ENCODE results near the gene GSDME. TPM values are rescaled to one million over a fixed set of nuclear protein-coding genes. Genes with fewer than 3 reads are reported as not detected.

The GSDME gene
- total RNA-seq, 1 experiment from 2014 or later: 4.5 TPM

DNA sequence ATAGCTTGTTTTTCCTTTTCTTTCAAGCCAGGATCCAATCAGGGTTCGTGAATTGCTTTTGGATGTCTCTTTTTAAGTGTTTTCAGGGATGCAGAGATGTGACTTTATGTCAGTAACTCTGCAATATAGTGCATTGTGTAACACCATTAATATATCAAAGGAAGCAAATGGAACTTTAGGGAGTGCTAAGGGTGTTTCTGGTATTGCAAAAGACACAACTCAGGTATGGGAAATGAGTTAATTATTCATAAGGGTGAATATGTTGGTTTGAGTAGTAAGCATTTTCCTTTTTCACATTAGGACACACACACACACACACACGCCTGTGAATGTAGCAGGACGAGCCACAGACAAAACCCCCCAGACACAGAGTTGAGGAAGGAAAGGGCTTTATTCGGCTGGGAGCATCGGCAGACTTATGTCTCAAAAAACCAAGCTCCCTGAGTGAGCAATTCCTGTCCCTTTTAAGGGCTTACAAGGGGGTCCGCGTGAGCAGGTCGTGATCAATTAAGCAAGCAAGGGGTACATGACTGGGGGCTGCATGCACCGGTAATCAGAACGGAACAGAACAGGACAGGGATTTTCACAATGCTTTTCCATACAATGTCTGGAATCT is 31.8 kb upstream of the GSDME start:
- TF ChIP-seq POLR2AphosphoS5 (IDR thresholded peaks at IDR 0.05; ENCODE audit: low read depth, low read length): no peak
- no peak for TF ChIP-seq TCF7L2 (IDR thresholded peaks at IDR 0.05; ENCODE audit: low read depth, low read length)
- TF ChIP-seq, protein P1, sequence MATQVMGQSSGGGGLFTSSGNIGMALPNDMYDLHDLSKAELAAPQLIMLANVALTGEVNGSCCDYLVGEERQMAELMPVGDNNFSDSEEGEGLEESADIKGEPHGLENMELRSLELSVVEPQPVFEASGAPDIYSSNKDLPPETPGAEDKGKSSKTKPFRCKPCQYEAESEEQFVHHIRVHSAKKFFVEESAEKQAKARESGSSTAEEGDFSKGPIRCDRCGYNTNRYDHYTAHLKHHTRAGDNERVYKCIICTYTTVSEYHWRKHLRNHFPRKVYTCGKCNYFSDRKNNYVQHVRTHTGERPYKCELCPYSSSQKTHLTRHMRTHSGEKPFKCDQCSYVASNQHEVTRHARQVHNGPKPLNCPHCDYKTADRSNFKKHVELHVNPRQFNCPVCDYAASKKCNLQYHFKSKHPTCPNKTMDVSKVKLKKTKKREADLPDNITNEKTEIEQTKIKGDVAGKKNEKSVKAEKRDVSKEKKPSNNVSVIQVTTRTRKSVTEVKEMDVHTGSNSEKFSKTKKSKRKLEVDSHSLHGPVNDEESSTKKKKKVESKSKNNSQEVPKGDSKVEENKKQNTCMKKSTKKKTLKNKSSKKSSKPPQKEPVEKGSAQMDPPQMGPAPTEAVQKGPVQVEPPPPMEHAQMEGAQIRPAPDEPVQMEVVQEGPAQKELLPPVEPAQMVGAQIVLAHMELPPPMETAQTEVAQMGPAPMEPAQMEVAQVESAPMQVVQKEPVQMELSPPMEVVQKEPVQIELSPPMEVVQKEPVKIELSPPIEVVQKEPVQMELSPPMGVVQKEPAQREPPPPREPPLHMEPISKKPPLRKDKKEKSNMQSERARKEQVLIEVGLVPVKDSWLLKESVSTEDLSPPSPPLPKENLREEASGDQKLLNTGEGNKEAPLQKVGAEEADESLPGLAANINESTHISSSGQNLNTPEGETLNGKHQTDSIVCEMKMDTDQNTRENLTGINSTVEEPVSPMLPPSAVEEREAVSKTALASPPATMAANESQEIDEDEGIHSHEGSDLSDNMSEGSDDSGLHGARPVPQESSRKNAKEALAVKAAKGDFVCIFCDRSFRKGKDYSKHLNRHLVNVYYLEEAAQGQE (IDR thresholded peaks at IDR 0.05; ENCODE audit: insufficient read depth in 1 of 2, low read depth in 2 of 2, low read length in 1 of 2): no peak
- TF ChIP-seq, protein P2, sequence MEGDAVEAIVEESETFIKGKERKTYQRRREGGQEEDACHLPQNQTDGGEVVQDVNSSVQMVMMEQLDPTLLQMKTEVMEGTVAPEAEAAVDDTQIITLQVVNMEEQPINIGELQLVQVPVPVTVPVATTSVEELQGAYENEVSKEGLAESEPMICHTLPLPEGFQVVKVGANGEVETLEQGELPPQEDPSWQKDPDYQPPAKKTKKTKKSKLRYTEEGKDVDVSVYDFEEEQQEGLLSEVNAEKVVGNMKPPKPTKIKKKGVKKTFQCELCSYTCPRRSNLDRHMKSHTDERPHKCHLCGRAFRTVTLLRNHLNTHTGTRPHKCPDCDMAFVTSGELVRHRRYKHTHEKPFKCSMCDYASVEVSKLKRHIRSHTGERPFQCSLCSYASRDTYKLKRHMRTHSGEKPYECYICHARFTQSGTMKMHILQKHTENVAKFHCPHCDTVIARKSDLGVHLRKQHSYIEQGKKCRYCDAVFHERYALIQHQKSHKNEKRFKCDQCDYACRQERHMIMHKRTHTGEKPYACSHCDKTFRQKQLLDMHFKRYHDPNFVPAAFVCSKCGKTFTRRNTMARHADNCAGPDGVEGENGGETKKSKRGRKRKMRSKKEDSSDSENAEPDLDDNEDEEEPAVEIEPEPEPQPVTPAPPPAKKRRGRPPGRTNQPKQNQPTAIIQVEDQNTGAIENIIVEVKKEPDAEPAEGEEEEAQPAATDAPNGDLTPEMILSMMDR (IDR thresholded peaks at IDR 0.05): no peak
- no peak for TF ChIP-seq SIN3A (IDR thresholded peaks at IDR 0.05; ENCODE audit: borderline replicate concordance, insufficient read depth, low read depth, low read length)
- Histone ChIP-seq H3K27ac (ENCODE audit: low read length) (no peak overlapping the region), H3K36me3 (ENCODE audit: control insufficient read depth, insufficient read depth, low read length) (no peaks in the 10 kb centered on the region), H3K4me3 (ENCODE audit: low read depth in 2 of 2, low read length in 2 of 2) (no peak overlapping the region), H3K4me1 (ENCODE audit: control insufficient read depth, insufficient read depth, low read length) (no peaks in the 10 kb centered on the region), H3K27me3 (ENCODE audit: control insufficient read depth, insufficient read depth, low read length) (no peaks in the 10 kb centered on the region), H3K9me3 (ENCODE audit: control insufficient read depth, insufficient read depth, low read depth, low read length) (no peaks in the 10 kb centered on the region)
- intact Hi-C loops (cut with micrococcal nuclease; ENCODE audit: unreplicated experiment) (no loop called here), in situ Hi-C loops (cut with HindIII; ENCODE audit: low pct_unique_long_range_greater_than_20kb, low sequenced_read_pairs) (no loop called here)
- BruUV-seq (replicated peaks): no TSS peak
- ChIA-PET POLR2A (no interaction called here), CTCF (interaction anchor here (0.5 kb wide), 1 partner anchor 90 kb away, joined by 3 read pairs; no protein-coding TSS in a partner anchor)
- DNase-seq (ENCODE audit: low read depth, low spot score) (no peak), ATAC-seq (no peak)

DNA sequence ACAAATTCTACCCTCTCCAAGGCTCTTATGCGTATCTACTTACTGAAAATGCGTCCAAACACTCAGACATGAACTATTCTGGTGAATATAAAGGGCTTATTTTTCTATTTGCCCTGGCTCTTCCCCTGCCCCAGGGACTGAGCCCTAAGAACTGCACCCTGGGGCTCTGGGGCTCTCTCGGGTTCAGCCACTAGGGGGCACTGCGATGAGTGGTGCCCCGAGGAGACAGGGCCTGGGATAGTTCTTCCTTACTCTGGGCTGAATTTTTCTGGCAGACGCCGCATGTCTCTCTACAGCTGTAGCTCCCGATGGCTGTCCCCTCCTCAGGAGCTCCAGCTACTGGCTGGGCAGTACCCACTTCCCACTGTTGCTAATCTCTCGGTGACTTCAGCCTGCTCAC is 30.8 kb upstream of the GSDME start:
- Histone ChIP-seq H3K27ac (ENCODE audit: low read length) (no peak overlapping the region), H3K27me3 (ENCODE audit: control insufficient read depth, insufficient read depth, low read length) (no peaks in the 10 kb centered on the region), H3K36me3 (ENCODE audit: control insufficient read depth, insufficient read depth, low read length) (no peaks in the 10 kb centered on the region), H3K9me3 (ENCODE audit: control insufficient read depth, insufficient read depth, low read depth, low read length) (no peaks in the 10 kb centered on the region), H3K4me1 (ENCODE audit: control insufficient read depth, insufficient read depth, low read length) (no peaks in the 10 kb centered on the region), H3K4me3 (ENCODE audit: low read depth in 2 of 2, low read length in 2 of 2) (no peak overlapping the region)
- DNase-seq (ENCODE audit: low read depth, low spot score) (no peak), ATAC-seq (no peak)
- TF ChIP-seq, protein P2 (IDR thresholded peaks at IDR 0.05): peak; percentile 69
- no peak for TF ChIP-seq TCF7L2 (IDR thresholded peaks at IDR 0.05; ENCODE audit: low read depth, low read length)
- in situ Hi-C loops (cut with HindIII; ENCODE audit: low pct_unique_long_range_greater_than_20kb, low sequenced_read_pairs) (no loop called here), intact Hi-C loops (cut with micrococcal nuclease; ENCODE audit: unreplicated experiment) (no loop called here)
- BruUV-seq (replicated peaks): no TSS peak
- POLR2A ChIA-PET: no interaction called here
- CTCF ChIA-PET: no interaction called here
